ENCODE data around the gene RIT2.

RIT2 gene

GRCh38 chr18:43080671-43081070 lies 34.8 kb downstream of the RIT2 start:
- no peak for DNase-seq

GRCh38 chr18:43079422-43079821 lies 36.1 kb downstream of the RIT2 start:
- no peak for DNase-seq

- no peak for DNase-seq
Observed at GRCh38 chr18:43078478-43079092, 36.9 kb downstream of the RIT2 start.

GRCh38 chr18:43077510-43078308 lies 37.8 kb downstream of the RIT2 start:
- DNase-seq = no peak

- DNase-seq = no peak
Observed at GRCh38 chr18:43073771-43074170, 41.7 kb downstream of the RIT2 start.

GRCh38 chr18:43068781-43069180 lies 46.7 kb downstream of the RIT2 start:
- DNase-seq = no peak

- no peak for DNase-seq
Observed at GRCh38 chr18:43067570-43067969, 47.9 kb downstream of the RIT2 start.

GRCh38 chr18:43061816-43062215 lies 53.7 kb downstream of the RIT2 start:
- DNase-seq = no peak

- DNase-seq = no peak
Observed at GRCh38 chr18:43061318-43061717, 54.2 kb downstream of the RIT2 start.

GRCh38 chr18:43060020-43060419 lies 55.5 kb downstream of the RIT2 start:
- no peak for DNase-seq

GRCh38 chr18:43054815-43055519 lies 60.5 kb downstream of the RIT2 start:
- DNase-seq = no peak

- no peak for DNase-seq
Observed at GRCh38 chr18:43049021-43049420, 66.5 kb downstream of the RIT2 start.

GRCh38 chr18:43046322-43046721 lies 69.2 kb downstream of the RIT2 start:
- DNase-seq = no peak

- no peak for DNase-seq
Observed at GRCh38 chr18:43043626-43044025, 71.9 kb downstream of the RIT2 start.

- DNase-seq = no peak
Observed at GRCh38 chr18:43040281-43040680, 75.2 kb downstream of the RIT2 start.

- no peak for DNase-seq
Observed at GRCh38 chr18:43034683-43035500, 80.6 kb downstream of the RIT2 start.

- no peak for DNase-seq
Observed at GRCh38 chr18:43031169-43031568, 84.3 kb downstream of the RIT2 start.

GRCh38 chr18:43029414-43029813 lies 86.1 kb downstream of the RIT2 start:
- no peak for DNase-seq

- DNase-seq = no peak
Observed at GRCh38 chr18:43022874-43023273, 92.6 kb downstream of the RIT2 start.

- no peak for DNase-seq
Observed at GRCh38 chr18:43017622-43018021, 97.9 kb downstream of the RIT2 start.

- DNase-seq = no peak
Observed at GRCh38 chr18:43013486-43013885, 102.0 kb downstream of the RIT2 start.

- no peak for DNase-seq
Observed at GRCh38 chr18:43012951-43013350, 102.5 kb downstream of the RIT2 start.

GRCh38 chr18:43010611-43011010 lies 104.9 kb downstream of the RIT2 start:
- no peak for DNase-seq

All from KG1 (cell line).